Endothelial cell of umbilical vein (primary cell): ENCODE results near the gene FUBP3.

ENCODE experiments used
- CTCF ChIP-seq, 2 donors: IDR thresholded peaks; 1 replicate in 1 of 2; 2 replicates in 1 of 2; pipeline ENCODE4 v1.5.1; 2011; ENCODE audit warnings: low read length in 2 of 2, mild to moderate bottlenecking in 2 of 2, moderate library complexity in 2 of 2, control low read depth in 1 of 2, inconsistent platforms in 1 of 2, low read depth in 1 of 2; ENCODE audit not compliant: insufficient read depth in 1 of 2; ENCODE audit errors: extremely low read depth in 1 of 2
- EZH2 ChIP-seq: IDR thresholded peaks from 2 replicates; pipeline ENCODE4 v1.6.1; 2012; ENCODE audit warnings: borderline replicate concordance, low read depth, mild to moderate bottlenecking, moderate library complexity, low read length, inconsistent platforms; ENCODE audit not compliant: severe bottlenecking
- FOS ChIP-seq: IDR thresholded peaks from 2 replicates; pipeline ENCODE4 v1.6.1; 2011; ENCODE audit warnings: mild to moderate bottlenecking, low read length, moderate library complexity, borderline replicate concordance; ENCODE audit not compliant: insufficient read depth
- GATA2 ChIP-seq: IDR thresholded peaks from 2 replicates; pipeline ENCODE4 v1.7.0; 2011; ENCODE audit warnings: low read depth, mild to moderate bottlenecking, moderate library complexity, mixed read lengths, low read length; ENCODE audit not compliant: insufficient read length, insufficient read depth
- JUN ChIP-seq: IDR thresholded peaks from 2 replicates; pipeline ENCODE4 v1.6.1; 2011; ENCODE audit warnings: borderline replicate concordance, low read depth; ENCODE audit not compliant: insufficient read length, insufficient read depth
- MAX ChIP-seq: IDR thresholded peaks from 2 replicates; pipeline ENCODE4 v1.6.1; 2011; ENCODE audit not compliant: insufficient read depth, insufficient read length
- MYC ChIP-seq: IDR thresholded peaks from one replicate; pipeline ENCODE4 v1.6.1; 2011; ENCODE audit warnings: mild to moderate bottlenecking, low read depth, low read length
- POLR2A ChIP-seq: IDR thresholded peaks from 2 replicates; pipeline ENCODE4 v1.6.1; 2012; ENCODE audit warnings: low read depth, mild to moderate bottlenecking, control low read depth, low read length
- POLR2AphosphoS5 ChIP-seq: IDR thresholded peaks from 2 replicates; pipeline ENCODE4 v1.6.1; 2012; ENCODE audit warnings: low read depth, mild to moderate bottlenecking, control low read depth, low read length, moderate library complexity; ENCODE audit not compliant: insufficient read depth

GRCh38 chr9:130640681-130641080 lies 61.3 kb downstream of the FUBP3 start:
- TF ChIP-seq POLR2A (no peak), CTCF (IDR thresholded peaks at IDR 0.05; ENCODE audit: extremely low read depth in 1 of 2, insufficient read depth in 1 of 2, low read depth in 1 of 2, low read length in 2 of 2) (no peak), FOS (no peak), MYC (no peak), POLR2AphosphoS5 (no peak), EZH2 (no peak), MAX (no peak), GATA2 (no peak), JUN (no peak)
